DOHH2 (cell line): Measurements from ENCODE around the gene ZDHHC6.
A peak's percentile ranks its signal among the peaks of the same experiment; 100 is the strongest.

Source experiments
- H3F3A ChIP-seq: fragments of 200-600 bp; sonication (generic), shearing (Covaris generic); 2 replicates; pipeline ENCODE4 v1.6.0; 2016; ENCODE audit warnings: antibody characterized with exemption, mild to moderate bottlenecking; ENCODE audit not compliant: control insufficient read depth, insufficient read depth
- H3K27ac ChIP-seq: fragments of 200-600 bp; sonication (generic); 2 replicates; pipeline ENCODE4 v1.5.1; 2014; ENCODE audit warnings: low read depth, mild to moderate bottlenecking, low read length, moderate library complexity
- H3K27me3 ChIP-seq: fragments of 200-600 bp; sonication (generic); 2 replicates; pipeline ENCODE4 v1.6.1; 2014; ENCODE audit warnings: mild to moderate bottlenecking, low read length, mixed read lengths; ENCODE audit not compliant: control insufficient read depth
- H3K36me3 ChIP-seq: fragments of 200-600 bp; sonication (generic); 2 replicates; pipeline ENCODE4 v1.6.1; 2014; ENCODE audit warnings: mild to moderate bottlenecking, low read length, moderate library complexity, mixed read lengths; ENCODE audit not compliant: control insufficient read depth
- H3K4me1 ChIP-seq: fragments of 200-600 bp; sonication (generic); 2 replicates; pipeline ENCODE4 v1.6.1; 2014; ENCODE audit warnings: mild to moderate bottlenecking, low read length, mixed read lengths; ENCODE audit not compliant: control insufficient read depth
- H3K4me2 ChIP-seq: fragments of 200-600 bp; sonication (generic); 2 replicates; pipeline ENCODE4 v1.6.0; 2014; ENCODE audit warnings: mild to moderate bottlenecking, low read length, moderate library complexity
- H3K4me3 ChIP-seq: fragments of 200-600 bp; sonication (generic); 2 replicates; pipeline ENCODE4 v1.5.1; 2014; ENCODE audit warnings: mild to moderate bottlenecking, low read length, mixed read lengths
- H3K79me2 ChIP-seq: fragments of 200-600 bp; sonication (generic); 2 replicates; pipeline ENCODE4 v1.6.1; 2014; ENCODE audit warnings: mild to moderate bottlenecking, low read length, mixed read lengths; ENCODE audit not compliant: control insufficient read depth
- H3K9me2 ChIP-seq: fragments of 200-600 bp; sonication (generic); replicated peaks from 2 replicates; pipeline ENCODE4 v1.6.1; 2014; ENCODE audit warnings: mild to moderate bottlenecking, low read length, mixed read lengths; ENCODE audit not compliant: control insufficient read depth
- H3K9me3 ChIP-seq: fragments of 200-600 bp; sonication (generic); 2 replicates; pipeline ENCODE4 v1.6.1; 2014; ENCODE audit warnings: antibody characterized with exemption, low read length, mixed read lengths; ENCODE audit not compliant: control insufficient read depth, insufficient read depth
- H4K20me1 ChIP-seq: fragments of 200-600 bp; sonication (generic); 2 replicates; pipeline ENCODE4 v1.6.0; 2014; ENCODE audit warnings: low read depth, mild to moderate bottlenecking, antibody characterized with exemption, low read length, moderate library complexity; ENCODE audit not compliant: control insufficient read depth, insufficient read depth
- CTCF ChIP-seq: fragments of 200-600 bp; sonication (generic); IDR thresholded peaks from one replicate; pipeline ENCODE4 v1.5.1; 2014; ENCODE audit warnings: antibody characterized with exemption, mild to moderate bottlenecking, low read depth, low read length; ENCODE audit not compliant: poor library complexity, severe bottlenecking
- EZH2phosphoT487 ChIP-seq: fragments of 200-600 bp; sonication (generic); IDR thresholded peaks from 2 replicates; pipeline ENCODE4 v1.6.1; 2017; ENCODE audit warnings: borderline replicate concordance, mild to moderate bottlenecking, antibody characterized with exemption, low read length, moderate library complexity, mixed read lengths

Gene ZDHHC6

GRCh38 chr10:112475575-112476218 lies 29.0 kb upstream of the ZDHHC6 start:
- Histone ChIP-seq H3K4me2 (no peak overlapping the region), H3K36me3 (no peaks in the 10 kb centered on the region), H4K20me1 (peaks cover 10% of the 10 kb centered on the region; the same call in 1 of the 2 replicates), H3K79me2 (peaks cover 5% of the 10 kb centered on the region), H3K27me3 (no peaks in the 10 kb centered on the region), H3K4me3 (no peak overlapping the region), H3F3A (no peaks in the 10 kb centered on the region), H3K27ac (no peak overlapping the region), H3K9me3 (no peaks in the 10 kb centered on the region), H3K9me2 (no peaks in the 10 kb centered on the region), H3K4me1 (no peaks in the 10 kb centered on the region)
- TF ChIP-seq EZH2phosphoT487 (no peak), CTCF (peak; percentile 44)

DNA sequence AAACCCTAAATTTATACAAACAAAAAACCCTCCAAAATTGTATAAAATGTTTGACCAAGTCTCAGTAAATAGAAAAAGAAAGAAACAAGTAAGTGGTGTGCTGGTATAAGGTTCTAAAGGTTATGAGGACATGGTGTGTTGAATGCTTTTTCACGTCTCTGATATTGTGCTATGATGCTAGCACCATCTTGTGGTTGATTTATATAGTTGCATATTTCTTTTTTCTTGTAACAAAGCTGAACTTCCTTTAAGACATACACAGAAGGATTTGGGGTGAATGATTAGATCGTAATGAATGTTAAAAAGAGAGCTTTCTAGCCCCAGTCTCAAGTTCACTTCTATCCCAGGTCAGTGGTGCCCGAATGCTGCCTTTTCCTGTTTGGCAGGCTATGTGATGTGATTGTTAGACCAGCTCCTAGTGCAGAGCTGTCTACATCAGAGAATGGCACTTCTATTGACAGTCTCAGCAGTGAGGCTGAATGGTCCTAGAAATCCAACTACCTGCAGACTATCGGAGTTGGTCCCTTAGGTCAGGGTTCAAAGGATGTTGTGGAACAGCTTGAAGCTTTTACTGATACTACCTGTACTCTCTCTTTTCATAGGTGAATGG lies 25.3 kb upstream of the ZDHHC6 start:
- no peaks in the 10 kb centered on the region for H3K9me2 ChIP-seq
- no peak overlapping the region for H3K4me3 ChIP-seq
- no peaks in the 10 kb centered on the region for H3K27me3 ChIP-seq
- H3K4me1 ChIP-seq, result no peaks in the 10 kb centered on the region
- no peaks in the 10 kb centered on the region for H3K9me3 ChIP-seq
- no peak for TF ChIP-seq EZH2phosphoT487
- TF ChIP-seq CTCF, result peak; percentile 74
- no peak overlapping the region for H3K4me2 ChIP-seq
- peaks cover 5% of the 10 kb centered on the region for H3K79me2 ChIP-seq
- H3K27ac ChIP-seq, result no peak overlapping the region
- H3K36me3 ChIP-seq, result peaks cover 5% of the 10 kb centered on the region; the same call in 1 of the 2 replicates
- peaks cover 10% of the 10 kb centered on the region; the same call in 1 of the 2 replicates for H4K20me1 ChIP-seq
- H3F3A ChIP-seq, result no peaks in the 10 kb centered on the region

DNA sequence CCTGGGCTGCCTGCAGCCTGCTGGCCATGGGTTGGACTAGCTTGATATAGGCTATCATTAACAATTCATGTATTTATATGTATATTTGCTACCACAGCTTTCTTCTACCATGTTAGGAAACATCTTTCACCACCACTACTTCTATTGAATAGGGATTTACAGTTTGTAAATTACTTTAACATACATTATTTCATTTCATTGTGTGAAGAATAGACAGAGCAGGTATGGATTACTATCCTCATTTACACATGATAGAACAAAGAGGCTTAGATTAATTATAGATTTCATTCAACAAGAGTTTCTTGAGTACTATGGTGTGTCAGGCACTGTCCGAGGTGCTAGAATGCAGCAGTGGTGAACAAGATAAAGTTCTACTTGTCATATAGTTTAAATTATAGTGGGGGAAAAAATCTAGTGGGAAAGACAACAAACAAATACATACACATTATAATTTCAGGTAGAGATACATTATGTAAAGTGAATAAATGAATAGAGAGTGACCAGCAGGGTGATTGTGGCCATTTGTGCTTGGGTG lies 20.9 kb upstream of the ZDHHC6 start:
- peaks cover 3% of the 10 kb centered on the region for H3K79me2 ChIP-seq
- H3K4me2 ChIP-seq, result no peak overlapping the region
- H3K27ac ChIP-seq, result no peak overlapping the region
- H3K4me1 ChIP-seq, result no peaks in the 10 kb centered on the region
- no peak overlapping the region for H3K4me3 ChIP-seq
- H3K36me3 ChIP-seq, result peaks cover 29% of the 10 kb centered on the region
- no peaks in the 10 kb centered on the region for H3K9me3 ChIP-seq
- H3F3A ChIP-seq, result no peaks in the 10 kb centered on the region
- TF ChIP-seq CTCF, result no peak
- TF ChIP-seq EZH2phosphoT487, result no peak
- H3K9me2 ChIP-seq, result no peaks in the 10 kb centered on the region
- no peaks in the 10 kb centered on the region; the same call in 1 of the 2 replicates for H4K20me1 ChIP-seq
- no peaks in the 10 kb centered on the region for H3K27me3 ChIP-seq
